B cell (primary cell): ENCODE measurements around the gene ADORA2A. TPM values are rescaled to one million over a fixed set of nuclear protein-coding genes. Genes with fewer than 3 reads are reported as not detected.

Experiments
- ATAC-seq: fragments of 200-7000 bp; cut with Tn5 transposase; one replicate; pipeline ENCODE4 v1.10.0; 2021; ENCODE audit warnings: low read depth, mild to moderate bottlenecking, moderate number of reproducible peaks, moderate library complexity
- CTCF ChIA-PET: fragments of 350-600 bp; sonication (Branson Sonifier 250); formaldehyde crosslinking; loops from one replicate; lab custom pipeline; 2021; ENCODE audit warnings: antibody characterized with exemption, inconsistent platforms; lab: Charles Lee
- POLR2A ChIA-PET: fragments of 350-600 bp; sonication (Branson Sonifier 250); formaldehyde crosslinking; loops from one replicate; lab custom pipeline; 2021; ENCODE audit warnings: antibody characterized with exemption; lab: Charles Lee
- DNase-seq: peaks from one replicate; pipeline ENCODE4 v3.0.0; 2013
- H2AFZ ChIP-seq: 2 replicates; pipeline ENCODE4 v1.6.1; 2012; ENCODE audit warnings: mild to moderate bottlenecking, low read depth, low read length; ENCODE audit not compliant: insufficient read depth, poor library complexity, severe bottlenecking
- H3K27ac ChIP-seq, 2 donors: 1 replicate in 1 of 2; 2 replicates in 1 of 2; pipeline ENCODE4 v1.5.1; 2012 to 2013; ENCODE audit warnings: low read length in 2 of 2, mild to moderate bottlenecking in 2 of 2, moderate library complexity in 1 of 2
- H3K27me3 ChIP-seq, 4 experiments: fragments of 200-600 bp in 1 of 4; sonication (generic) in 1 of 4; replicated peaks in 1 of 4; 1 replicate in 2 of 4; 2 replicates in 2 of 4; pipeline versions ENCODE4 v1.6.1 to v1.7.0; 2013 to 2016; ENCODE audit warnings: low read length in 3 of 4, mild to moderate bottlenecking in 2 of 4, mixed read lengths in 1 of 4, moderate library complexity in 1 of 4; ENCODE audit not compliant: insufficient read depth in 4 of 4, control insufficient read depth in 3 of 4; ENCODE audit errors: control extremely low read depth in 1 of 4
- H3K36me3 ChIP-seq, 2 experiments: replicated peaks in 1 of 2; 1 replicate in 1 of 2; 2 replicates in 1 of 2; pipeline versions ENCODE4 v1.6.1 to v1.7.1; 2013; ENCODE audit warnings: low read length in 1 of 2; ENCODE audit not compliant: insufficient read depth in 2 of 2, control insufficient read depth in 1 of 2; ENCODE audit errors: control extremely low read depth in 1 of 2, extremely low read depth in 1 of 2
- H3K4me1 ChIP-seq, 2 donors: fragments of 200-600 bp in 1 of 2; sonication (generic) in 1 of 2; 1 replicate in 1 of 2; 2 replicates in 1 of 2; pipeline versions ENCODE4 v1.5.1 to v1.6.1; 2013 to 2017; ENCODE audit warnings: low read length in 2 of 2; ENCODE audit not compliant: control insufficient read depth in 2 of 2, insufficient read depth in 2 of 2
- H3K4me2 ChIP-seq: replicated peaks from 2 replicates; pipeline ENCODE3; 2012; ENCODE audit warnings: mild to moderate bottlenecking, low read depth, low read length; ENCODE audit not compliant: poor library complexity, severe bottlenecking
- H3K4me3 ChIP-seq, 5 experiments: fragments of 200-600 bp in 1 of 5; sonication (generic) in 1 of 5; 1 replicate in 3 of 5; 2 replicates in 2 of 5; pipeline versions ENCODE4 v1.5.1 to v1.7.0; 2011 to 2016; ENCODE audit warnings: low read length in 4 of 5, mild to moderate bottlenecking in 4 of 5, low read depth in 2 of 5, control low read depth in 1 of 5, moderate library complexity in 1 of 5; ENCODE audit not compliant: insufficient read depth in 1 of 5; ENCODE audit errors: control extremely low read depth in 1 of 5, extremely low read depth in 1 of 5
- H3K79me2 ChIP-seq: fragments of 200-600 bp; sonication (generic); one replicate; pipeline ENCODE4 v1.6.0; 2016; ENCODE audit warnings: low read length; ENCODE audit not compliant: control insufficient read depth, insufficient read depth
- H3K9ac ChIP-seq: fragments of 200-600 bp; sonication (generic); 2 replicates; pipeline ENCODE4 v1.6.1; 2017; ENCODE audit warnings: mild to moderate bottlenecking, low read length, moderate library complexity
- H3K9me3 ChIP-seq, 3 donors: one replicate each; pipeline versions ENCODE4 v1.6.1 to v1.7.1; 2013; ENCODE audit warnings: low read length in 2 of 3; ENCODE audit not compliant: control insufficient read depth in 2 of 3, insufficient read depth in 1 of 3; ENCODE audit errors: control extremely low read depth in 1 of 3
- H4K20me1 ChIP-seq: 2 replicates; pipeline ENCODE4 v1.6.0; 2012; ENCODE audit warnings: mild to moderate bottlenecking, low read length; ENCODE audit not compliant: insufficient read depth, control insufficient read depth, poor library complexity, severe bottlenecking
- H3K27ac Mint-ChIP-seq: one replicate; pipeline ENCODE4 v1.8.0; 2021; ENCODE audit warnings: mixed read lengths
- H3K27me3 Mint-ChIP-seq: one replicate; pipeline ENCODE4 v1.8.0; 2021; ENCODE audit warnings: mixed read lengths
- H3K4me1 Mint-ChIP-seq: one replicate; pipeline ENCODE4 v1.8.0; 2021; ENCODE audit warnings: mixed read lengths
- H3K4me3 Mint-ChIP-seq: one replicate; pipeline ENCODE4 v1.8.0; 2021; ENCODE audit warnings: mixed read lengths
- H3K9me3 Mint-ChIP-seq: one replicate; pipeline ENCODE4 v1.8.0; 2022; ENCODE audit warnings: mixed read lengths; ENCODE audit not compliant: insufficient read depth
- CTCF ChIP-seq: fragments of 200-600 bp; IDR thresholded peaks from one replicate; pipeline ENCODE4 v1.8.0; 2022; ENCODE audit warnings: antibody characterized with exemption, mild to moderate bottlenecking
- EZH2 ChIP-seq: IDR thresholded peaks from 2 replicates; pipeline ENCODE4 v1.6.1; 2012; ENCODE audit warnings: borderline replicate concordance, low read depth, mild to moderate bottlenecking, moderate library complexity, low read length; ENCODE audit not compliant: insufficient read depth, poor library complexity, severe bottlenecking
- whole genome bisulfite sequencing: methylation state at CpG from one replicate; pipeline ENCODE4 v1.1.5; 2013; ENCODE audit warnings: missing lambda C conversion rate; ENCODE audit not compliant: insufficient coverage; 5-methylcytosine and 5-hydroxymethylcytosine counted together
- intact Hi-C: fragments of 100-400 bp; cut with micrococcal nuclease; formaldehyde crosslinking; loops from one replicate; pipeline ENCODE4 v1.10.0; 2022
- polyA plus RNA-seq: library from polyadenylated mRNA; depleted of rRNA; stranded (reverse); fragments of >200 nt; gene quantifications from 2 replicates; pipeline ENCODE4 v1.2.3, GENCODE V29; 2012
- total RNA-seq, 2 donors: library from RNA; stranded (reverse); fragments of 120-200 nt in 1 of 2; gene quantifications; 1 replicate in 1 of 2; 2 replicates in 1 of 2; pipeline versions ENCODE4 v1.2.3 to v1.2.4, GENCODE V29; 2013 to 2022

Gene ADORA2A
- total and polyA plus RNA-seq, 2 donors (not counting 1 experiment from before 2014, with no cell fraction given) = 30.5 to 45.4 TPM

- intact Hi-C loops = no loop called here
- Mint-ChIP-seq H3K4me3 (no peak overlapping the region), H3K27me3 (no peaks in the 10 kb centered on the region), H3K27ac (no peak overlapping the region), H3K9me3 (no peaks in the 10 kb centered on the region), H3K4me1 (peaks cover 12% of the 10 kb centered on the region)
- ATAC-seq (no peak), DNase-seq (no peak)
- 95% methylated on average over 2 of the region's 2 CpGs for WGBS
- no peaks in the 10 kb centered on the region for H3K4me1 ChIP-seq
- no peaks in the 10 kb centered on the region for H3K27me3 ChIP-seq
- H3K79me2 ChIP-seq = peaks cover 5% of the 10 kb centered on the region
- ChIA-PET POLR2A (no interaction called here), CTCF (interaction anchor here (1.4 kb wide), 1 partner anchor 29 kb away, joined by 4 read pairs; no protein-coding TSS in a partner anchor)
- H3K36me3 ChIP-seq = peaks cover 11 to 29% of the 10 kb centered on the region in 2 experiments
- H3K4me2 ChIP-seq = no peak overlapping the region
- no peak overlapping the region for H3K9ac ChIP-seq
- peaks cover 12% of the 10 kb centered on the region for H4K20me1 ChIP-seq
- H3K27ac ChIP-seq = no peak overlapping the region
- H2AFZ ChIP-seq = no peak overlapping the region
- H3K9me3 ChIP-seq = no peaks in the 10 kb centered on the region
- TF ChIP-seq EZH2 = no peak
- no peak overlapping the region for H3K4me3 ChIP-seq
These were observed 34.3 kb upstream of the ADORA2A start for GRCh38 chr22:24393012-24393559.

- no peaks in the 10 kb centered on the region for H3K27me3 Mint-ChIP-seq
- no peak overlapping the region for H3K9ac ChIP-seq
- peaks cover 10% of the 10 kb centered on the region for H3K79me2 ChIP-seq
- WGBS = no CpG with 5 or more reads among the region's 3 CpGs
- H3K9me3 Mint-ChIP-seq = no peaks in the 10 kb centered on the region
- CTCF ChIA-PET = interaction anchor here (1.4 kb wide), 1 partner anchor 28 kb away, joined by 4 read pairs; no protein-coding TSS in a partner anchor
- H3K4me3 Mint-ChIP-seq = no peak overlapping the region
- no peak overlapping the region for H2AFZ ChIP-seq
- peaks cover 0 to 5% of the 10 kb centered on the region in 2 donors for H3K4me1 ChIP-seq
- H3K27me3 ChIP-seq = no peaks in the 10 kb centered on the region
- no peak overlapping the region for H3K4me3 ChIP-seq
- intact Hi-C loops = no loop called here
- TF ChIP-seq CTCF (no peak), EZH2 (no peak)
- no peak for DNase-seq
- no peak overlapping the region for H3K27ac Mint-ChIP-seq
- H3K4me2 ChIP-seq = no peak overlapping the region
- POLR2A ChIA-PET = no interaction called here
- no peak overlapping the region for H3K27ac ChIP-seq
- H3K9me3 ChIP-seq = no peaks in the 10 kb centered on the region
- H3K36me3 ChIP-seq = peaks cover 13 to 36% of the 10 kb centered on the region in 2 experiments
- ATAC-seq = no peak
- peaks cover 19% of the 10 kb centered on the region for H3K4me1 Mint-ChIP-seq
- peaks cover 12% of the 10 kb centered on the region for H4K20me1 ChIP-seq
These were observed 33.6 kb upstream of the ADORA2A start for GRCh38 chr22:24393848-24394247.
